Esophagus muscularis mucosa (tissue), 4 donors: ENCODE results near the gene CHD1L. TPM values are rescaled to one million over a fixed set of nuclear protein-coding genes. Genes with fewer than 3 reads are reported as not detected.

ENCODE experiments used
- DNase-seq: peaks from one replicate; pipeline ENCODE4 v3.0.0-alpha.2; 2017; ENCODE audit errors: extremely low spot score
- H3K27ac ChIP-seq, 4 donors: fragments of 200-600 bp; sonication (generic); replicated peaks in 1 of 4; 1 replicate in 3 of 4; 2 replicates in 1 of 4; pipeline ENCODE4 v1.5.1; 2016 to 2019; ENCODE audit warnings: mild to moderate bottlenecking in 1 of 4
- H3K27me3 ChIP-seq, 4 donors: fragments of 200-600 bp; sonication (generic); one replicate each; pipeline versions ENCODE4 v1.5.1 to v1.6.0; 2016 to 2019
- H3K36me3 ChIP-seq, 4 donors: fragments of 200-600 bp; sonication (generic); one replicate each; pipeline ENCODE4 v1.5.1; 2016 to 2019
- H3K4me1 ChIP-seq, 4 donors: fragments of 200-600 bp; sonication (generic); one replicate each; pipeline ENCODE4 v1.5.1; 2016 to 2019
- H3K4me3 ChIP-seq, 4 donors: fragments of 200-600 bp; sonication (generic); 1 replicate in 2 of 4; 2 replicates in 2 of 4; pipeline ENCODE4 v1.5.1; 2016 to 2019; ENCODE audit warnings: mild to moderate bottlenecking in 4 of 4, moderate library complexity in 1 of 4
- H3K9me3 ChIP-seq, 4 donors: fragments of 200-600 bp; sonication (generic); 1 replicate in 3 of 4; 2 replicates in 1 of 4; pipeline ENCODE4 v1.5.1; 2016 to 2019
- CTCF ChIP-seq, 3 experiments: fragments of 200-600 bp in 2 of 3; fragments of 450-650 bp in 1 of 3; sonication (generic) in 2 of 3; IDR thresholded peaks; one replicate each; pipeline ENCODE4 v1.5.1; 2017 to 2019; ENCODE audit warnings: antibody characterized with exemption in 3 of 3, mild to moderate bottlenecking in 2 of 3, moderate library complexity in 1 of 3
- EP300 ChIP-seq: sonication (generic); formaldehyde crosslinking; IDR thresholded peaks from one replicate; pipeline ENCODE4 v1.6.1; 2017; ENCODE audit warnings: antibody characterized with exemption
- POLR2A ChIP-seq: fragments of 450-650 bp; IDR thresholded peaks from one replicate; pipeline ENCODE4 v1.6.1; 2017; ENCODE audit warnings: antibody characterized with exemption, moderate library complexity, mild to moderate bottlenecking, low read depth
- POLR2AphosphoS5 ChIP-seq, 2 donors: sonication (generic); formaldehyde crosslinking; IDR thresholded peaks; one replicate each; pipeline ENCODE4 v1.6.1; 2017; ENCODE audit warnings: antibody characterized with exemption in 2 of 2
- WGBS: methylation state at CpG from one replicate; pipeline ENCODE4 v1.1.5; 2018; 5-methylcytosine and 5-hydroxymethylcytosine counted together
- intact Hi-C: fragments of 100-400 bp; cut with DNase I; formaldehyde crosslinking; loops from one replicate; pipeline ENCODE4 v1.15.1; 2023
- total RNA-seq, 4 donors: library from RNA; depleted of rRNA; stranded (reverse); fragments of >200 nt; gene quantifications; one replicate each; pipeline versions ENCODE4 v1.1.0 to v1.2.1, GENCODE V29; 2016

The CHD1L gene
- total RNA-seq, 4 donors from 2014 or later: 13.9 to 18.8 (median 18.2) TPM

DNA sequence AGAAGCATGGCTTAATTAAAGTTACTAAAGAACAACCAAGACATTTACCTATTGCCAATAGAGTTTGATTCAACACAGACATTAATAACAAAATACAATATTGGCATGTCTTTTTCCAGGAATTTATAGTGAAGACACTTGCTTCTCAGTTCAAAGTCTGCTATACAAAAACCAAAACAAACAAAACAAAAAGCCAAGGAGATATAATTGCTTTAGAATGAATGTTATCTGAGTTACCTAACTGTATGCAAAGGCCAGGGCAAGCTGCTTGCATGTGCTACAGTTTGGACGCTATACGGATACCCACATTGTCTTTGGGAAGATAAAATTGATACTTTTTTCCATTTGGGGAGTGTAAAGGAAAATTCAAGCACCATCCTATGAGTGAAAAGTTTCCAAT, 30.9 kb upstream of the CHD1L start:
- WGBS: 95% methylated on average over 2 of the region's 2 CpGs
- peaks cover 0 to 8% (median 3%) of the 10 kb centered on the region in 4 donors for H3K4me1 ChIP-seq
- DNase-seq: no peak
- H3K9me3 ChIP-seq: no peaks in the 10 kb centered on the region
- intact Hi-C loops: no loop called here
- TF ChIP-seq POLR2A (no peak), CTCF (IDR thresholded peaks at IDR 0.05) (no peak), EP300 (no peak), POLR2AphosphoS5 (IDR thresholded peaks at IDR 0.05) (no peak)
- H3K36me3 ChIP-seq: peaks cover 0 to 14% (median 3%) of the 10 kb centered on the region in 4 donors
- no peak overlapping the region for H3K4me3 ChIP-seq
- H3K27me3 ChIP-seq: no peaks in the 10 kb centered on the region
- no peak overlapping the region for H3K27ac ChIP-seq

DNA sequence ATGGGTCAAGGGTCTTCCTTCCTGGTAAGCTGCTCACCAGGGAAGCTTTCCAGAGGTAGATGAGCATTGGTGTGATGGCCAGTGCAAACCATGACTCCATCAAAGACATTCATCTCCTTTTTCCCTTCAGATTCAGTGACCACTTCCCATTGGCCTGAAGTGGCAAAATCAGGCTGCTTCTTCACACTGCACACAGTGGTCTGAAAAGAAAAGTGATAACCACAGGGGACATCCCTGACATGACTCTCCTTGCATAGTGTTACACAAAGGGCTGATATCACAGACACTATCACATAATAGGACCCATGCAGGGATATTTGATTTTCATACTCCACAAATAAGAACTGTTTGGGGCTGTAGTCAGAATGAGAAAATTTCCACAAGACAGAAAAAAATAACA, 29.2 kb upstream of the CHD1L start:
- Histone ChIP-seq H3K9me3 (no peaks in the 10 kb centered on the region), H3K27ac (no peak overlapping the region), H3K36me3 (peaks cover 0 to 14% (median 3%) of the 10 kb centered on the region in 4 donors), H3K27me3 (no peaks in the 10 kb centered on the region), H3K4me1 (peaks cover 0 to 8% (median 3%) of the 10 kb centered on the region in 4 donors), H3K4me3 (no peak overlapping the region)
- intact Hi-C loops: no loop called here
- DNase-seq: no peak
- TF ChIP-seq POLR2AphosphoS5 (IDR thresholded peaks at IDR 0.05) (no peak), POLR2A (no peak), EP300 (no peak), CTCF (IDR thresholded peaks at IDR 0.05) (no peak)

DNA sequence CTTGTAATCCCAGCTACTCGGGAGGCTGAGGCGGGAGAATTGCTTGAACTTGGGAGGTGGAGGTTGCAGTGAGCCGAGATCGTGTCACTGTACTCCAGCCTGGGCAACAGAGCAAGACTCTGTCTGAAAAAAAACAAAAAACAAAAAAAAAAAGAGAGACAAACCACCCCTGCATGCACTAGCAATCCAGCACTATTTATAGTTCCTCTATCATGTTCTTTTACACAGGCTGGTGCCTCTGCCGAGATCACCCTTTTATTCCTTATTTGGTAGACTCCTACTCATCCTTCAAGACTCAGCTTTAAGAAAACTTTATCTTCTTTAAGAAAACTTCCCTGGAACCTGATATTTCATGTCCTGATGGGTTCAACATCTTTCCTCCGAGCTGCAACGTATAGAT, 28.2 kb upstream of the CHD1L start:
- H3K27ac ChIP-seq: no peak overlapping the region
- peaks cover 0 to 8% (median 3%) of the 10 kb centered on the region in 4 donors for H3K4me1 ChIP-seq
- DNase-seq: no peak
- no peaks in the 10 kb centered on the region for H3K9me3 ChIP-seq
- TF ChIP-seq CTCF (IDR thresholded peaks at IDR 0.05) (no peak), POLR2AphosphoS5 (IDR thresholded peaks at IDR 0.05) (no peak), EP300 (no peak), POLR2A (no peak)
- H3K36me3 ChIP-seq: peaks cover 0 to 9% (median 3%) of the 10 kb centered on the region in 4 donors
- 64% methylated on average over 7 of the region's 7 CpGs for WGBS
- H3K4me3 ChIP-seq: no peak overlapping the region
- intact Hi-C loops: no loop called here
- H3K27me3 ChIP-seq: no peaks in the 10 kb centered on the region

DNA sequence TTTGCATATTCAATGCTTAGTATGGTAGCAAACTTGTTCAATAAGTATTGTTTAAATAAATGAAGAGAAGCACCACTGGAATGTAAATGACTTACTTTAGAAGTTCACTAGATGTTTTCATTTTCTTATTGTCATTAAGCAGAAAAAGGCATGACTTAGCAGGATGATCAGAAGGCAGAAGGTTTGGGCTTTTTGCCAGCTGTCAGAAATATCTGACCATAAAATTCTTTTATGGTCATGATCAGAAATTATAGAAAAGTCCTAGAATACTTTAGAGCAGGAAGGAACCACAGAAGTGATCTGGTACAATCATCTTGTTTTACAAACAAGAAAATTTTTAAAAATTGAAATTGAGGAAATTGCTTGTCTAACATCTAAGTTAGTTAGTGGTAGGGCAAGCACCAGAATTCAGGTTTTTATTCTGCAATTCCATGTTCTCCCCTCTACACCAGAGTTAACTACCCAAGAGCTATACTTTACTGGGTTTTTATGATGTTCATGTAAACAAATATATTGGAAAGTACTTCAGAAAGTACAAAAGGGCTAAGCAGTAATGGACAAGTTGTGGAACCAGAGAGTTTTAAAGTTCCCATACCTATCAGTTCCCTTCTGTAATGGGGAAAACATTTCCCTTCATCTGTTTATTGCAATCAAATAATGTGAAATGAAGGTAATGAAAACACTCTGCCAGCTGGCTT, 27.5 kb upstream of the CHD1L start:
- TF ChIP-seq POLR2AphosphoS5 (IDR thresholded peaks at IDR 0.05): no peak
- TF ChIP-seq POLR2A: no peak
- TF ChIP-seq CTCF (IDR thresholded peaks at IDR 0.05): no peak
- no peak for TF ChIP-seq EP300
- Histone ChIP-seq H3K27me3 (no peaks in the 10 kb centered on the region), H3K36me3 (peaks cover 0 to 9% (median under 1%) of the 10 kb centered on the region in 4 donors), H3K9me3 (no peaks in the 10 kb centered on the region), H3K4me3 (no peak overlapping the region), H3K4me1 (peaks cover 0 to 8% (median 3%) of the 10 kb centered on the region in 4 donors), H3K27ac (no peak overlapping the region)
- intact Hi-C loops: no loop called here
- DNase-seq: no peak

GRCh38 chr1:147215540-147215916, 27.0 kb upstream of the CHD1L start:
- H3K4me1 ChIP-seq: peaks cover 0 to 8% (median 3%) of the 10 kb centered on the region in 4 donors
- H3K4me3 ChIP-seq: no peak overlapping the region
- peaks cover 0 to 9% (median 0%) of the 10 kb centered on the region in 4 donors for H3K36me3 ChIP-seq
- intact Hi-C loops: no loop called here
- TF ChIP-seq EP300 (no peak), POLR2AphosphoS5 (IDR thresholded peaks at IDR 0.05) (no peak), POLR2A (no peak), CTCF (IDR thresholded peaks at IDR 0.05) (no peak)
- H3K27me3 ChIP-seq: no peaks in the 10 kb centered on the region
- no peak for DNase-seq
- no peaks in the 10 kb centered on the region for H3K9me3 ChIP-seq
- no peak overlapping the region for H3K27ac ChIP-seq
- WGBS: 36% methylated on average over 2 of the region's 2 CpGs
